Right cardiac atrium (tissue), 5 donors: ENCODE data around the gene ATG16L2. TPM values are rescaled to one million over a fixed set of nuclear protein-coding genes. Genes with fewer than 3 reads are reported as not detected.
"Not testable (repeated sequence)": the region's sequence is repeated elsewhere in the genome, so short reads cannot be mapped to it uniquely, and the experiment has no call there.

Experiments used
- ATAC-seq, 2 donors: fragments of 200-7000 bp; cut with Tn5 transposase; one replicate each; pipeline versions ENCODE4 v1.8.0 to v1.9.1; 2020; ENCODE audit warnings: moderate library complexity in 2 of 2, mild to moderate bottlenecking in 1 of 2
- DNase-seq, 3 donors: peaks; one replicate each; pipeline ENCODE4 v3.0.0-alpha.2; 2020
- H3K27ac ChIP-seq: one replicate; pipeline ENCODE4 v1.5.1; 2013; ENCODE audit warnings: mild to moderate bottlenecking, low read length, control low read depth, moderate library complexity
- H3K27me3 ChIP-seq: one replicate; pipeline ENCODE4 v1.6.1; 2013; ENCODE audit not compliant: control insufficient read depth, insufficient read depth
- H3K4me1 ChIP-seq: one replicate; pipeline ENCODE4 v1.6.1; 2013; ENCODE audit warnings: low read length; ENCODE audit not compliant: control insufficient read depth, insufficient read depth
- H3K4me3 ChIP-seq: one replicate; pipeline ENCODE4 v1.5.1; 2013; ENCODE audit warnings: low read length, control low read depth
- H3K9me3 ChIP-seq: one replicate; pipeline ENCODE4 v1.6.1; 2013; ENCODE audit warnings: low read length; ENCODE audit not compliant: control insufficient read depth
- WGBS: extraction: QIAGEN DNeasy Blood & Tissue Kit; methylation state at CpG from one replicate; pipeline ENCODE4 v1.1.7; 2013; 5-methylcytosine and 5-hydroxymethylcytosine counted together
- intact Hi-C, 4 donors: fragments of 100-400 bp; cut with DNase I; formaldehyde crosslinking; loops; one replicate each; pipeline versions ENCODE4 v1.11.0 to v1.14.0; 2022 to 2023
- polyA plus RNA-seq: library from polyadenylated mRNA; stranded (reverse); fragments of 200-250 nt; gene quantifications from one replicate; pipeline ENCODE4 v1.2.3, GENCODE V29; 2013
- total RNA-seq, 4 donors: library from RNA; stranded (reverse); fragmentation: NEBNext Ultra II Directional; extraction: Animal tissue kit (Norgen Biotek cat#: 25700); gene quantifications; one replicate each; pipeline ENCODE4 v1.2.1, GENCODE V29; 2021
- donor health status: healthy with polysubstance abuse.
- donor health status: DM: no; HTN: yes; CAD: no.
- donor health status: DM: no; HTN: no; CAD: no.
- donor health status: DM: no; HTN: yes; CAD: no; lungs with severe emphysema.
- donor health status: DM: yes; HTN: yes; CAD: no.

Gene ATG16L2
- total and polyA plus RNA-seq, 5 donors = 11.9 to 23.9 (median 19.1) TPM

DNA sequence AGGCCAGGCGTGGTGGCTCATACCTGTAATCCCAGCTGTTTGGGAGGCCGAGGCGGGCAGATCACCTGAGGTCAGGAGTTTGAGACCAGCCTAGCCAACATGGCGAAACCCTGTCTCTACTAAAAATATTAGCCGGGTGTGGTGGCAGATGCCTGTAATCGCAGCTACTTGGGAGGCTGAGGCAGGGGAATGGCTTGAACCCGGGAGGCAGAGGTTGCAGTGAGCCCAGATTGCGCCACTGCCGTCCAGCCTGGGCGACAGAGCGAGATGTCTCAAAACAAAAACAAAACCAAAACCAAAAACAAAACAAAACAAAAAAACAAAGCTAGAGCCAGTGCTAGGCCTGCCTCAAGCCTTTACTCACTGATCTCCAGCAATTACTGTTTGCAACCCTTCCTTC, 13.4 kb downstream of the ATG16L2 start:
- 78% methylated on average over 11 of the region's 11 CpGs for WGBS
- intact Hi-C loops = loop anchor here in 1 of 4 donors (10.0 kb wide), 1 partner anchor 417 kb away; no protein-coding TSS in a partner anchor
- not testable (repeated sequence) for H3K9me3 ChIP-seq

DNA sequence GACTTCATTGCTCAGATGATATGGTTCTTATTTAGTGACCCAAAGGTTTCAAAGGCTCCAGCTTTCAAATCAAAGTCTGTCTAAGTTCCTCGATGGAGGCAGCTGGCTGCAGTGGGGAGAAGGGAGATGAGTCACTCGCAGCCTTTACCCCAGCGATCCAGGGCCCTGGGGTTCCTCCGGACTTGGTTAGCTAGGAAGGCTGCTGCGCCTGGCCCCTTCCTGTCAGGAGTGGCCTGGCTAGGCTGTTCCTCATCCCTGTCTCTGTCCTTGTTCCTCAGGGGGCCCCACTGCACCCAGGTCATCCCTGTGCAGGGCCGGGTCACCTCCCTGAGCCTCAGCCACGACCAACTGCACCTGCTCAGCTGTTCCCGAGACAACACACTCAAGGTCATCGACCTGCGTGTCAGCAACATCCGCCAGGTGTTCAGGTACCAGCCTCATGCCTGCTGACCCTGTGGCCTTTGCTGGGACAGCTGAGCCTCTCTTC, 13.9 kb downstream of the ATG16L2 start:
- peaks cover 17% of the 10 kb centered on the region for H3K4me1 ChIP-seq
- intact Hi-C loops = loop anchor here in 1 of 4 donors (10.0 kb wide), 1 partner anchor 417 kb away; no protein-coding TSS in a partner anchor
- no peak overlapping the region for H3K4me3 ChIP-seq
- peak overlapping the region; percentile 30 for H3K27ac ChIP-seq
- no peaks in the 10 kb centered on the region for H3K9me3 ChIP-seq
- WGBS = 70% methylated on average over 11 of the region's 11 CpGs
- DNase-seq (peak in 1 of 3 donors; percentile 61), ATAC-seq (no peak)
- H3K27me3 ChIP-seq = no peaks in the 10 kb centered on the region

More for the DNA sequence above, 13.4 kb downstream of the ATG16L2 start:
- not testable (repeated sequence) for H3K27ac ChIP-seq, ATAC-seq, H3K4me3 ChIP-seq, H3K27me3 ChIP-seq, DNase-seq
- H3K4me1 ChIP-seq = peaks cover 13% of the 10 kb centered on the region

- H3K9me3 ChIP-seq = no peaks in the 10 kb centered on the region
- no peak overlapping the region for H3K4me3 ChIP-seq
- H3K27me3 ChIP-seq = no peaks in the 10 kb centered on the region
- ATAC-seq (no peak), DNase-seq (peak in 1 of 3 donors; percentile 37)
- peaks cover 19% of the 10 kb centered on the region for H3K4me1 ChIP-seq
- intact Hi-C loops = loop anchor here in 1 of 4 donors (10.0 kb wide), 1 partner anchor 416 kb away; no protein-coding TSS in a partner anchor
- no peak overlapping the region for H3K27ac ChIP-seq
- WGBS = 83% methylated on average over 7 of the region's 7 CpGs
Measured at GRCh38 chr11:72828692-72829101, 14.5 kb downstream of the ATG16L2 start.

DNA sequence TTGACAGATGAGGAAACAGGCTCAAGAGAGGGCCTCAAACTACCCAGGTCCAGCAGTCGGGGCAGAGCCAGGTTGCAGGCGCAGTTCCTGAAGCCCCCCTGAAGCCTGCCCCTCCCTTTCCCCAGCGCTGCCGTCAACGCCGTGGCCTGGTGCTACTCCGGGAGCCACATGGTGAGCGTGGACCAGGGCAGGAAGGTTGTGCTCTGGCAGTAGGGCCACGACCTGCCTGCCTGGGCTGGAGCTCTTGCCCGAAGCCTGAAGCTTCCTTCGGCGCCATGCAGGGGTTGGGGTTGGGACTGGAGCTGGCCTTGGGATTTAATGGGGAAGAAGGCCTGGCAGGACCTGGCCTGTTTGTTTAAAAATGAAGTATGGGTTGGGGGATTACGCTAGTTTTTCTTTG, 15.0 kb downstream of the ATG16L2 start:
- DNase-seq (peak in 1 of 3 donors; percentile 56), ATAC-seq (no peak)
- Histone ChIP-seq H3K27ac (no peak overlapping the region), H3K4me1 (peaks cover 19% of the 10 kb centered on the region), H3K4me3 (no peak overlapping the region), H3K27me3 (no peaks in the 10 kb centered on the region), H3K9me3 (no peaks in the 10 kb centered on the region)
- WGBS = 91% methylated on average over 13 of the region's 13 CpGs
- intact Hi-C loops = loop anchor here in 1 of 4 donors (10.0 kb wide), 1 partner anchor 416 kb away; no protein-coding TSS in a partner anchor

- no peak for ATAC-seq
- H3K27me3 ChIP-seq = no peaks in the 10 kb centered on the region
- WGBS = 93% methylated on average over 5 of the region's 5 CpGs
- intact Hi-C loops = loop anchor here (2.0 to 10.0 kb wide), 5 partner anchors 347 to 415 kb away; no protein-coding TSS in a partner anchor
- no peak overlapping the region for H3K27ac ChIP-seq
- no peak overlapping the region for H3K4me3 ChIP-seq
- H3K4me1 ChIP-seq = peaks cover 23% of the 10 kb centered on the region
- peak in 1 of 3 donors; percentile 46 for DNase-seq
- H3K9me3 ChIP-seq = no peaks in the 10 kb centered on the region
Measured at GRCh38 chr11:72829884-72830533, 15.8 kb downstream of the ATG16L2 start.

- ATAC-seq = peak; percentile 77 to 79
- intact Hi-C loops = loop anchor here (2.0 to 10.0 kb wide), 5 partner anchors 346 to 413 kb away; no protein-coding TSS in a partner anchor
- Histone ChIP-seq H3K27me3 (no peaks in the 10 kb centered on the region), H3K27ac (peak overlapping the region; percentile 44), H3K9me3 (no peaks in the 10 kb centered on the region), H3K4me1 (peaks cover 33% of the 10 kb centered on the region), H3K4me3 (no peak overlapping the region)
- WGBS = 34% methylated on average over 13 of the region's 13 CpGs
- peak; percentile 87 to 95 (median 94) for DNase-seq
Measured at GRCh38 chr11:72831521-72832300, 17.5 kb downstream of the ATG16L2 start.

DNA sequence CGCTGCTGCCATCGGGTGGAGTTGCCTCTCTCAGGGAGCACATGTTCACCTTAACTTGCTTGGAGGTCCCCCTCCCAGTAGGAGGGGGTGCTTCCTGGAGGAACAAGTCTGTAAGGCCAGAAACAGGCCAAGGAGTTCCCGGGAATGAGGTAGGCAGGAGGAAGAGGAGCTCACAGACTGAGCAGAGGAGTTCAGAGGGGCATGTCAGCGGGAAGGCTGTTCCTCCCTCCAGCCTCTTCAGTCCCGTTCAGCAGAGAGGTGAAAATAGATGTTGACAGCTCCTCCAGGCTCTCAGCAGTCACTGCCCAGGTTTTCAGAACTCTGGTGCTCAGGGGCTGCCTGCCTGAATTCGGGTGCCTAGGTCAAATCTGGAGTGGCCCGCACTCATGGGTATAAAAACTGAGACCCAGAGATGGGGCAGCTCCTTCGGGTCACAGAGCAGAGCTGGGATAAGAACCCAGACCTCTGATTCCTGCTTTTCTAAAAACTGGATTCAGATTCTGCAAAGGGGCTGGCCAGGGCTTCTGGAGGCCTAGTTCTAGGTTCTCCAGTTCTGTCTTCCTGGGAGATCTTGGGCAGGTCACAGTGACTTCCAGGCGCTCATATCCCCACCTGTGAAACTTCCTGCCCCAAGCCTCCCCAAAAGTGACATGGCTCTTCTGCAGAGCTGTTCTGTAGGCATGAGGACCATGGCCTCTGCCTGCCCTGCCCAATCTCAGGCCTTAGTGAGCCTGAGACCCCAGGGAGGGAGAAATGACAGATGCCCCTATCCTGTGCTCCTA, 18.3 kb downstream of the ATG16L2 start:
- Histone ChIP-seq H3K27me3 (no peaks in the 10 kb centered on the region), H3K4me1 (peaks cover 33% of the 10 kb centered on the region), H3K4me3 (no peak overlapping the region), H3K27ac (peak overlapping the region; percentile 44), H3K9me3 (no peaks in the 10 kb centered on the region)
- ATAC-seq (peak in 1 of 2 donors; percentile 1), DNase-seq (peak in 1 of 3 donors; percentile 42)
- intact Hi-C loops = loop anchor here (5.0 to 10.0 kb wide), 4 partner anchors 345 to 412 kb away; no protein-coding TSS in a partner anchor
- 53% methylated on average over 9 of the region's 9 CpGs for WGBS

GRCh38 chr11:72833083-72833733, 19.0 kb downstream of the ATG16L2 start:
- Histone ChIP-seq H3K27ac (peak overlapping the region; percentile 44), H3K4me1 (peaks cover 31% of the 10 kb centered on the region), H3K9me3 (no peaks in the 10 kb centered on the region), H3K27me3 (no peaks in the 10 kb centered on the region), H3K4me3 (no peak overlapping the region)
- WGBS = 95% methylated on average over 5 of the region's 5 CpGs
- ATAC-seq (no peak), DNase-seq (peak in 1 of 3 donors; percentile 46)
- intact Hi-C loops = loop anchor here (5.0 to 10.0 kb wide), 4 partner anchors 344 to 412 kb away; no protein-coding TSS in a partner anchor

- Histone ChIP-seq H3K27me3 (no peaks in the 10 kb centered on the region), H3K4me3 (no peak overlapping the region), H3K9me3 (no peaks in the 10 kb centered on the region), H3K27ac (peak overlapping the region; percentile 87), H3K4me1 (peaks cover 29% of the 10 kb centered on the region)
- intact Hi-C loops = loop anchor here (5.0 to 10.0 kb wide), 4 partner anchors 343 to 411 kb away; no protein-coding TSS in a partner anchor
- WGBS = 32% methylated on average over 8 of the region's 8 CpGs
- ATAC-seq = peak; percentile 34 to 54
- DNase-seq = peak; percentile 63 to 76 (median 70)
Measured at GRCh38 chr11:72833811-72834493, 19.7 kb downstream of the ATG16L2 start.
